ENCODE data around the gene F2RL1. TPM values are rescaled to one million over a fixed set of nuclear protein-coding genes. Genes with fewer than 3 reads are reported as not detected.

F2RL1 gene
- total and polyA plus RNA-seq, 2 of the 8 experiments (the other 6 are each of a cell fraction or from before 2014, with no cell fraction given): 23.2 to 26.6 TPM

GRCh38 chr5:76791461-76791860 is 27.4 kb upstream of the F2RL1 start (continued):
- TF ChIP-seq, protein P1, sequence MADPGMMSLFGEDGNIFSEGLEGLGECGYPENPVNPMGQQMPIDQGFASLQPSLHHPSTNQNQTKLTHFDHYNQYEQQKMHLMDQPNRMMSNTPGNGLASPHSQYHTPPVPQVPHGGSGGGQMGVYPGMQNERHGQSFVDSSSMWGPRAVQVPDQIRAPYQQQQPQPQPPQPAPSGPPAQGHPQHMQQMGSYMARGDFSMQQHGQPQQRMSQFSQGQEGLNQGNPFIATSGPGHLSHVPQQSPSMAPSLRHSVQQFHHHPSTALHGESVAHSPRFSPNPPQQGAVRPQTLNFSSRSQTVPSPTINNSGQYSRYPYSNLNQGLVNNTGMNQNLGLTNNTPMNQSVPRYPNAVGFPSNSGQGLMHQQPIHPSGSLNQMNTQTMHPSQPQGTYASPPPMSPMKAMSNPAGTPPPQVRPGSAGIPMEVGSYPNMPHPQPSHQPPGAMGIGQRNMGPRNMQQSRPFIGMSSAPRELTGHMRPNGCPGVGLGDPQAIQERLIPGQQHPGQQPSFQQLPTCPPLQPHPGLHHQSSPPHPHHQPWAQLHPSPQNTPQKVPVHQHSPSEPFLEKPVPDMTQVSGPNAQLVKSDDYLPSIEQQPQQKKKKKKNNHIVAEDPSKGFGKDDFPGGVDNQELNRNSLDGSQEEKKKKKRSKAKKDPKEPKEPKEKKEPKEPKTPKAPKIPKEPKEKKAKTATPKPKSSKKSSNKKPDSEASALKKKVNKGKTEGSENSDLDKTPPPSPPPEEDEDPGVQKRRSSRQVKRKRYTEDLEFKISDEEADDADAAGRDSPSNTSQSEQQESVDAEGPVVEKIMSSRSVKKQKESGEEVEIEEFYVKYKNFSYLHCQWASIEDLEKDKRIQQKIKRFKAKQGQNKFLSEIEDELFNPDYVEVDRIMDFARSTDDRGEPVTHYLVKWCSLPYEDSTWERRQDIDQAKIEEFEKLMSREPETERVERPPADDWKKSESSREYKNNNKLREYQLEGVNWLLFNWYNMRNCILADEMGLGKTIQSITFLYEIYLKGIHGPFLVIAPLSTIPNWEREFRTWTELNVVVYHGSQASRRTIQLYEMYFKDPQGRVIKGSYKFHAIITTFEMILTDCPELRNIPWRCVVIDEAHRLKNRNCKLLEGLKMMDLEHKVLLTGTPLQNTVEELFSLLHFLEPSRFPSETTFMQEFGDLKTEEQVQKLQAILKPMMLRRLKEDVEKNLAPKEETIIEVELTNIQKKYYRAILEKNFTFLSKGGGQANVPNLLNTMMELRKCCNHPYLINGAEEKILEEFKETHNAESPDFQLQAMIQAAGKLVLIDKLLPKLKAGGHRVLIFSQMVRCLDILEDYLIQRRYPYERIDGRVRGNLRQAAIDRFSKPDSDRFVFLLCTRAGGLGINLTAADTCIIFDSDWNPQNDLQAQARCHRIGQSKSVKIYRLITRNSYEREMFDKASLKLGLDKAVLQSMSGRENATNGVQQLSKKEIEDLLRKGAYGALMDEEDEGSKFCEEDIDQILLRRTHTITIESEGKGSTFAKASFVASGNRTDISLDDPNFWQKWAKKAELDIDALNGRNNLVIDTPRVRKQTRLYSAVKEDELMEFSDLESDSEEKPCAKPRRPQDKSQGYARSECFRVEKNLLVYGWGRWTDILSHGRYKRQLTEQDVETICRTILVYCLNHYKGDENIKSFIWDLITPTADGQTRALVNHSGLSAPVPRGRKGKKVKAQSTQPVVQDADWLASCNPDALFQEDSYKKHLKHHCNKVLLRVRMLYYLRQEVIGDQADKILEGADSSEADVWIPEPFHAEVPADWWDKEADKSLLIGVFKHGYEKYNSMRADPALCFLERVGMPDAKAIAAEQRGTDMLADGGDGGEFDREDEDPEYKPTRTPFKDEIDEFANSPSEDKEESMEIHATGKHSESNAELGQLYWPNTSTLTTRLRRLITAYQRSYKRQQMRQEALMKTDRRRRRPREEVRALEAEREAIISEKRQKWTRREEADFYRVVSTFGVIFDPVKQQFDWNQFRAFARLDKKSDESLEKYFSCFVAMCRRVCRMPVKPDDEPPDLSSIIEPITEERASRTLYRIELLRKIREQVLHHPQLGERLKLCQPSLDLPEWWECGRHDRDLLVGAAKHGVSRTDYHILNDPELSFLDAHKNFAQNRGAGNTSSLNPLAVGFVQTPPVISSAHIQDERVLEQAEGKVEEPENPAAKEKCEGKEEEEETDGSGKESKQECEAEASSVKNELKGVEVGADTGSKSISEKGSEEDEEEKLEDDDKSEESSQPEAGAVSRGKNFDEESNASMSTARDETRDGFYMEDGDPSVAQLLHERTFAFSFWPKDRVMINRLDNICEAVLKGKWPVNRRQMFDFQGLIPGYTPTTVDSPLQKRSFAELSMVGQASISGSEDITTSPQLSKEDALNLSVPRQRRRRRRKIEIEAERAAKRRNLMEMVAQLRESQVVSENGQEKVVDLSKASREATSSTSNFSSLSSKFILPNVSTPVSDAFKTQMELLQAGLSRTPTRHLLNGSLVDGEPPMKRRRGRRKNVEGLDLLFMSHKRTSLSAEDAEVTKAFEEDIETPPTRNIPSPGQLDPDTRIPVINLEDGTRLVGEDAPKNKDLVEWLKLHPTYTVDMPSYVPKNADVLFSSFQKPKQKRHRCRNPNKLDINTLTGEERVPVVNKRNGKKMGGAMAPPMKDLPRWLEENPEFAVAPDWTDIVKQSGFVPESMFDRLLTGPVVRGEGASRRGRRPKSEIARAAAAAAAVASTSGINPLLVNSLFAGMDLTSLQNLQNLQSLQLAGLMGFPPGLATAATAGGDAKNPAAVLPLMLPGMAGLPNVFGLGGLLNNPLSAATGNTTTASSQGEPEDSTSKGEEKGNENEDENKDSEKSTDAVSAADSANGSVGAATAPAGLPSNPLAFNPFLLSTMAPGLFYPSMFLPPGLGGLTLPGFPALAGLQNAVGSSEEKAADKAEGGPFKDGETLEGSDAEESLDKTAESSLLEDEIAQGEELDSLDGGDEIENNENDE (IDR thresholded peaks at IDR 0.05; ENCODE audit: insufficient replicate concordance, low read length): no peak
- TF ChIP-seq SP4 (IDR thresholded peaks at IDR 0.05; ENCODE audit: low read length): no peak
